SIG-M5 (cell line): ENCODE measurements around the gene SLC7A9.
"Not testable (repeated sequence)": the region's sequence is repeated elsewhere in the genome, so short reads cannot be mapped to it uniquely, and the experiment has no call there.

ENCODE experiments used
- DNase-seq: peaks from one replicate; lab custom pipeline; 2025; lab: John Stamatoyannopoulos, UW

Gene SLC7A9

DNA sequence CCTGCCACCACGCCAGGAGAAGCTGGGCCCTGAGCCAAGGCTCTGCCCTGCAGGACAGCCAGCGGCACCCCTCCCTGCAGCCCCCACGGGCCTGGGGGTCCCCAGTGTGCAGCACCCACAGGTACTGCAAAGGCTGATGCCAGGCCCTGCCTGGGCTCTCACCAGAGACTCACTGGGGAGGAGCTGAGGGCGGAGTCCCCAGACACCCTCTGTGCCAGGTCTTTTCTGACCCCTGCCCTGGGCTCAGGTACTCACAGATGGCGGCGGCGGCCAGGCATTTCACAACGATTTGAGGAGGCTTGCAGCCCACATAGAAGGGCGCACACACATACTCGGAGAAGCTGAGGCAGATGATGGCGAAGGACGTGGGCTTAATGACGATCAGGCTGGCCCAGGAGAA, 5.7 kb downstream of the SLC7A9 start:
- no peak for DNase-seq

DNA sequence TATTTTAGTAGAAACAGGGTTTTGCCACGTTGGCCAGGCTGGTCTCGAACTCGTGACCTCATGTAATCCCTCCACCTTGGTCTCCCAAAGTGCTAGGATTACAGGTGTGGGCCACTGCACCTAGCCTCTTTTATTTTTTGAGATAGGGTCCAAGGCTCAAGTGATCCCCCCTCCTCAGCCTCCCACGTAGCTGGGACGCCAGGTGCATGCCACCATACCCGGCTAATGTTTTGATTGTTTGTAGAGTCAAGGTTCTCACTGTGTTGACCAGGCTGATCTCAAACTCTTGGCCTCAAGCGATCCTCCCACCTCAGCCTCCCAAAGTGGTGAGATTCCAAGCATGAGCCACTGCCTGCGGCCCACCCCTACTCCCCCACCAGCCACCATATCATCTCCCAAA, 6.3 kb downstream of the SLC7A9 start:
- no peak for DNase-seq

DNA sequence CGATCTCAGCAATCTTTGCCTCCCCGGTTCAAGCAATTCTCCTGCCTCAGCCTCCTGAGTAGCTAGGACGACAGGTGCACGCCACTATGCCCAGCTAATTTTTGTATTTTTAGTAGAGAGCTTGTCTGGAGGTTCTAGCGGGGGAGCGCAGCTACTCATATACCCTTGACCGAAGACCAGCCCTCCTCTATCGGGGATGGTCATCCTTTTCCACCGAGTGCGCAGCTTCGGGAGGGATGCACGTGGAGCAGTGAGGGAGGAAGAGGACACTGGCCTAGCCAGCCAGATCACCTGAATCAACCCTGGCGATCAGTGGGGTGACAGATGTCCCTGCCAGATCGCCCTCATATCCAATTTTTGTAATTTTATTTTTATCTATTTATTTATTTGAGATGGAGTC, 6.8 kb downstream of the SLC7A9 start:
- no peak for DNase-seq

DNA sequence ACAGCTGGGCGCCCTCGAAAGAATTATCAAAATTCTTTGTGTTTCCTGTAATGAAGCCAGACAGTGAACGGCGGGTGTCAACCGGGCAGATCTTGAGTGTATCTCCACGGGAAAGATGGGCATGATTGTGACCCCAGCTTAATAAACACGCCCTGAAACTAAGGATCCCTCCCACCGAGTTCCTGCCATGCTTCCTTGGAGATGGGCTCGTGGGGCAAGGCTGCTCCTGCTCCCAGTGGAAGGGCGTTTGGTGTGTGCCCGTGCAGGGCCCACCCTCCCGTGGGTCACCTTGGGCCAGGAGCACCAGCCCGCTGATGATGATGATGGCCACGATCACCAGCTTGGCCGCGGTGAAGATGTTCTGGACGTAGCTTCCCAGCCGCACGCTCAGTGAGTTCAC, 7.4 kb downstream of the SLC7A9 start:
- no peak for DNase-seq

GRCh38 chr19:32861596-32861995, 8.0 kb downstream of the SLC7A9 start:
- DNase-seq = no peak

DNA sequence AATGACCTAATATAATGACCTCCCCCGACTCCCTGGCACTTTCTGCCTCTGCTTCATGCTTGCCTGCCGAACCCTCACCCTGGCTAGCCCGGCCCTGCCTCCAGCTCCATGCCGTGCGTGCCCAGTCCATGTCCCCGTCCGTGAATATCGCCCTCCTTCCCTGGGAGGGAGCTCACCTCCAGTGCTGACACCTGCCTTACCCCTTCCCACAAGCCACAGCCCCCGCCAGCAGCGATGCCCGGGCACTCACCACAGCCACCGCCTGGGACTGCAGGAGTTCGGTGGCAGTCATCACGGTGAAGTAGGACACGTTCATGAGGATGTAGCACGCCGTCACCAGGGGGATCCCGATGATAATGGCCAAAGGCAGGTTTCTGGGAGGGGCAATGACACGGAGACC, 10.0 kb downstream of the SLC7A9 start:
- no peak for DNase-seq

DNA sequence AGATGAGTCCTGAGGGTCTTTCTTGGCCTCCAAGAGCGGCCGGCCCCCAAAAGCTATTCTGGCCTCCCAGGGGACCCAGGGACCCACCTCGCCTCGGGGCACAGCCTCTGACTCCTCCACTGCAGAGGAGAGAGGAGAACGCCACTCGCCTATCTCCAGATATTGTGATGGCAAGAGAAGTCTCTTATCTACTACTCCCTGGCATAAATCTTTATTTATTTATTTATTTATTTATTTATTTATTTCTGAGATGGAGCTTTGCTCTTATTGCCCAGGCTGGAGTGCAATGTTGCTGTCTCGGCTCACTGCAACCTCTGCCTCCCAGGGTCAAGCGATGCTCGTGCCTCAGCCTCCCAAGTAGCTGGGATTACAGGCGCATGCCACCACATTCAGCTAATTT, 11.0 kb downstream of the SLC7A9 start:
- DNase-seq = no peak

DNA sequence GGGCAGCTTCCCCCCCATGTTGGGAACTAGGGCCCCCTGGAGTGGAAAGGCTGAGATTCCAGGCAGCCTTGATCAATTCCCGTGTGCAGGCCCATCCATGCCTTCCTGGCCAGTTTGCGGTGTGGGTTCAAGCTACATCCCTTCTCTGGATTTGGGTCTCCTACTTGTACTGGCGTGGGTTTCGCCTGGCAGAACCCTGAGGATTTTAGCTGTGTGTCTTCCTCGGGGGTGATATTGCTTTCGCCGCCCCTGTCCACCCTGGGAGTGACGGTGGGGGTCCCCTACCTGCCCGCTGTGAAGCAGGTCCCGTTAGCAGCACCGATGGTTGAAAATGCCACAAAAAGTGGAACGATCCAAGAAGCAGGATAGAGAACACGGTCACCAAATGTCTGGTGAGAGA, 11.4 kb downstream of the SLC7A9 start:
- no peak for DNase-seq

- no peak for DNase-seq
Observed at GRCh38 chr19:32857584-32857983, 12.0 kb downstream of the SLC7A9 start.

- not testable (repeated sequence) for DNase-seq
Observed at GRCh38 chr19:32856818-32857217, 12.7 kb downstream of the SLC7A9 start.

DNA sequence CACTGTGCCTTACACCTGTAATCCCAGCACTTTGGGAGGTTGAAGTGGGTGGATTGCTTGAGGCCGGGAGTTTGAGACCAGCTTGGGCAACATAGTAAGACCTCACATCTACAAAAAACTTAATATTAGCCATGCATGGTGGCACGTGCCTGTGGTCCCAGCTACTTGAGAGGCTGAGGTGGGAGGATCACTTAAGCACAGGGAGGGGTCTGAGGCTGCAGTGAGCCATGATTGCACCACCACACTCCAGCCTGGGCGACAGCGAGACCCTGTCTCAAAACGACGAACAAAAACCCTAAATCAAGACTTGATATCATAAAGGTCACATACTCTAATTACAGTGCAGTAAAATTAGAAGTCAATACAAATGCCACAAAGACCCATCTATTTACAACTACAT, 17.4 kb downstream of the SLC7A9 start:
- no peak for DNase-seq

DNA sequence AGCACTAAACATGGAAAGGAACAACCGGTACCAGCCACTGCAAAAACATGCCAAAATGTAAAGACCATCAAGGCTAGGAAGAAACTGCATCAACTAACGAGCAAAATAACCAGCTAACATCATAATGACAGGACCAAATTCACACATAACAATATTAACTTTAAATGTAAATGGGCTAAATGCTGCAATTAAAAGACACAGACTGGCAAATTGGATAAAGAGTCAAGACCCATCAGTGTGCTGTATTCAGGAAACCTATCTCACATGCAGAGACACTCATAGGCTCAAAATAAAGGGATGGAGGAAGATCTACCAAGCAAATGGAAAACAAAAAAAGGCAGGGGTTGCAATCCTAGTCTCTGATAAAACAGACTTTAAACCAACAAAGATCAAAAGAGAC, 21.5 kb downstream of the SLC7A9 start:
- not testable (repeated sequence) for DNase-seq

- DNase-seq = no peak
Observed at GRCh38 chr19:32843716-32844245, 25.8 kb downstream of the SLC7A9 start.

DNA sequence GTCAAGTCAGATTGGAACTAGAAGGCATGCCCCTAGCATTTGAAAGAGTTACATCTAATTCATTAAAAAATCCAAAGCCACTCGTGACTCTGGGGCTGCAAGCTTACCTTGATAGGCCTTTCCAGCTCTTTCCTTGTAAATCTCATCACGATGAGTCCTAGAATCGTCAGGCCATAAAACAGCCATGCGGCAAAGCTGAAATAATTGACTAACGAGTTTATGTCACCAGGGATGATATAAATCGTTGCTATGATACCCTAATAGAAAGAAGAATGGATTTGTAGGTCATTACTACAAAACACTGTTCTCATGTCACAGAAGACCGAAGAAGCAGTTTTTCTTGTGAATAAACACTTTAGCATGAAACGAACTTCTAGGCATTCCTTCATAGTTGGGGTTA, 27.5 kb downstream of the SLC7A9 start:
- no peak for DNase-seq

DNA sequence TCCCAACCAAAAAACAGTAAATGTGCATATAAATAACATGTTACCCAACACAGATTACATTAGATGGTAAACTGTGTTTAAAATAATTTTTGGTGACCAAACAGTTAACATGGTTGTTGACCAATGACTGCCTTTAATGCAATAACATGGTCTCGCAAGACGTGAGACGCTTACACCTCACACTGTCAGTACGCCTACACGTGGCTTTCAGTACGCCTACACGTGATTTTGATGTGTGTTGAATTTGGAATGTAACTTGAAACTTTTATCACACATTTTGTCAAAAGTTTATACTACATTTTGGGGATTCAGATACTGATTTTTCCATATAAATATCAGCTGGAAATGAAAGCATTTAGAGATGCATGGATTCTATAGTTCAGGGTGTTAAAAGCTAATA, 32.0 kb downstream of the SLC7A9 start:
- no peak for DNase-seq

DNA sequence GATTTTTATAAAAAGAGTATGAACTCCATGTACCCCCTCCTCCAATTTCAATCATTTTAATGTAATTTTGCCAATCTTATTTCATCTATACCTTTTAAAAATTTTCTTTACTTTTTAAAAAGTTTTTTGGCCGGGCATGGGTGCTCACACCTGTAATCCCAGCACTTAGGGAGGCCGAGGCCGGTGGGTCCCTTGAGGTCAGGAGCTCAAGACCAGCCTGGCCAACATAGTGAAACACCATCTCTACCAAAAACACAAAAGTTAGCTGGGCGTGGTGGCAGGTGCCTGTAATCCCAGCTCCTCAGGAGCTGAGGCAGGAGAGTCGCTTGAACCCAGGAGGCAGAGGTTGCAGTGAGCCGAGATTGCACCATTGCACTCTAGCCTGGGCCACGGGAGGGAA, 36.2 kb downstream of the SLC7A9 start:
- DNase-seq = not testable (repeated sequence)

DNA sequence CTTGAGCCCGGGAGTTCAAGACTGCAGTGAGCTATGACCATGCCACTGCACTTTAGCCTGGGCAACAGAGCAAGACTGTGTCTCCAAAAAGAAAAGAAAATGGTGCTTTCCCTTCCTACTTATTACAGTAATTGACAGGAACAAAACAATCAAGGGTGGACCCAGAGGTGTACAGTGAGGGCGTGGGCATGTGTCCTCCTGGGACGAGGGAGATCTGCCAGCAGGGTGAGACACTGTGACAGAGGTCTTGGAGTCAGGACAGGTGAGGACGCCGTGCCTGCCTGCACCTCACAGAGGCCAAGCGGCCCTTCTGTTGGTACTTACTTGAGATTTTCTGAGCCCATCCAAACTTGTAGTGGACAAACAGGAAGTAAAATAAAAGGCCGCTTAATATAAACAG, 36.7 kb downstream of the SLC7A9 start:
- DNase-seq = not testable (repeated sequence)

- DNase-seq = not testable (repeated sequence)
Observed at GRCh38 chr19:32832094-32832493, 37.5 kb downstream of the SLC7A9 start.

DNA sequence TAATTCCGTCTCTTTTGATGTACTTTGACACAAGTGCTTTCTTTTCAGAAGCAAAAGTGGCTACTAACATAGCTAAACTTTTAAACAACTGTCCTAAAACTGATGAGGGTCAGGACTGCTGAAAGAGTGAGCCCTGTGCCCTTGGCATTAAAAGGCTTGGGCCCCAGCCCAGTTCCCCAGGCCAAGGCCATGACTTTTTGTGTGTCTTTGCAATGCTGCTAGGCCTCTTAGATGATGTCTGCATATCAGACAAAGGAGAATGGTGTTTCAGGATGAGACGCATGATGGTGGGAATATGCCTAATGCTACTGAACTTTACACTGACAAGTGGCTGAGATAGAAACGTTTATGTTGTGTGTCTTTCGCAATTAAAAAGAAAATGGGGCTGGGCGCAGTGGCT, 38.0 kb downstream of the SLC7A9 start:
- DNase-seq = no peak

GRCh38 chr19:32830231-32831014, 39.1 kb downstream of the SLC7A9 start:
- DNase-seq = no peak

GRCh38 chr19:32829345-32829896, 40.1 kb downstream of the SLC7A9 start:
- no peak for DNase-seq

GRCh38 chr19:32828643-32829344, 40.8 kb downstream of the SLC7A9 start:
- DNase-seq = no peak

GRCh38 chr19:32828139-32828538, 41.4 kb downstream of the SLC7A9 start:
- no peak for DNase-seq
